NCI-H128 (cell line): ENCODE data around the gene ADAMTS17.
"Not testable (repeated sequence)": the region's sequence is repeated elsewhere in the genome, so short reads cannot be mapped to it uniquely, and the experiment has no call there.

Experiments
- DNase-seq: peaks from one replicate; lab custom pipeline; 2025; ENCODE audit not compliant: unreplicated experiment; lab: John Stamatoyannopoulos, UW

Gene ADAMTS17

GRCh38 chr15:100095541-100096247, 246.1 kb downstream of the ADAMTS17 start:
- DNase-seq: no peak

GRCh38 chr15:100094127-100094510, 247.7 kb downstream of the ADAMTS17 start:
- DNase-seq: no peak

GRCh38 chr15:100093211-100094126, 248.3 kb downstream of the ADAMTS17 start:
- DNase-seq: no peak

GRCh38 chr15:100092034-100092433, 249.7 kb downstream of the ADAMTS17 start:
- DNase-seq: no peak

GRCh38 chr15:100090411-100090810, 251.4 kb downstream of the ADAMTS17 start:
- no peak for DNase-seq

- DNase-seq: not testable (repeated sequence)
These were observed 257.5 kb downstream of the ADAMTS17 start for GRCh38 chr15:100084042-100084821.

GRCh38 chr15:100083572-100083971, 258.2 kb downstream of the ADAMTS17 start:
- no peak for DNase-seq

GRCh38 chr15:100082761-100083402, 258.9 kb downstream of the ADAMTS17 start:
- no peak for DNase-seq

GRCh38 chr15:100081454-100081853, 260.3 kb downstream of the ADAMTS17 start:
- no peak for DNase-seq

GRCh38 chr15:100078511-100079220, 263.1 kb downstream of the ADAMTS17 start:
- no peak for DNase-seq

- no peak for DNase-seq
These were observed 266.5 kb downstream of the ADAMTS17 start for GRCh38 chr15:100075229-100075628.

GRCh38 chr15:100073982-100074381, 267.8 kb downstream of the ADAMTS17 start:
- DNase-seq: no peak

- DNase-seq: not testable (repeated sequence)
These were observed 275.1 kb downstream of the ADAMTS17 start for GRCh38 chr15:100066521-100067280.

GRCh38 chr15:100061944-100062343, 279.8 kb downstream of the ADAMTS17 start:
- no peak for DNase-seq

GRCh38 chr15:100060276-100060926, 281.4 kb downstream of the ADAMTS17 start:
- DNase-seq: no peak

- no peak for DNase-seq
These were observed 282.3 kb downstream of the ADAMTS17 start for GRCh38 chr15:100059521-100059920.

- no peak for DNase-seq
These were observed 282.7 kb downstream of the ADAMTS17 start for GRCh38 chr15:100059094-100059493.

- DNase-seq: no peak
These were observed 283.3 kb downstream of the ADAMTS17 start for GRCh38 chr15:100058458-100058857.

- DNase-seq: no peak
These were observed 284.5 kb downstream of the ADAMTS17 start for GRCh38 chr15:100057281-100057680.
